Transverse colon (tissue), 4 donors: ENCODE measurements around the gene PARPBP. TPM values are rescaled to one million over a fixed set of nuclear protein-coding genes. Genes with fewer than 3 reads are reported as not detected.
A peak's percentile ranks its signal among the peaks of the same experiment; 100 is the strongest.
"Not testable (repeated sequence)": the region's sequence is repeated elsewhere in the genome, so short reads cannot be mapped to it uniquely, and the experiment has no call there.

Source experiments
- DNase-seq: peaks from one replicate; pipeline ENCODE4 v3.0.0-alpha.2; 2019
- H3K27ac ChIP-seq, 4 donors: fragments of 200-600 bp; sonication (generic); 2 replicates each; pipeline ENCODE4 v1.5.1; 2016 to 2018; ENCODE audit warnings: inconsistent platforms in 4 of 4
- H3K27me3 ChIP-seq: fragments of 200-600 bp; sonication (generic); 2 replicates; pipeline ENCODE4 v1.5.1; 2017; ENCODE audit warnings: inconsistent platforms
- H3K36me3 ChIP-seq, 4 donors: fragments of 200-600 bp; sonication (generic); 2 replicates each; pipeline ENCODE4 v1.5.1; 2017 to 2019; ENCODE audit warnings: inconsistent platforms in 4 of 4
- H3K4me1 ChIP-seq, 4 donors: fragments of 200-600 bp; sonication (generic); 2 replicates each; pipeline ENCODE4 v1.5.1; 2017 to 2020; ENCODE audit warnings: inconsistent platforms in 4 of 4
- H3K4me3 ChIP-seq, 4 donors: fragments of 200-600 bp; sonication (generic); 1 replicate in 1 of 4; 2 replicates in 3 of 4; pipeline versions ENCODE4 v1.5.1 to v1.6.1; 2017 to 2019; ENCODE audit warnings: inconsistent platforms in 4 of 4
- H3K9me3 ChIP-seq, 2 donors: fragments of 200-600 bp; sonication (generic); 2 replicates each; pipeline ENCODE4 v1.5.1; 2017 to 2019; ENCODE audit warnings: inconsistent platforms in 2 of 2
- CTCF ChIP-seq, 5 experiments: fragments of 200-600 bp in 3 of 5; fragments of 450-650 bp in 2 of 5; sonication (generic) in 3 of 5; IDR thresholded peaks; 1 replicate in 2 of 5; 2 replicates in 3 of 5; pipeline ENCODE4 v1.5.1; 2016 to 2017; ENCODE audit warnings: antibody characterized with exemption in 5 of 5, inconsistent platforms in 3 of 5, mild to moderate bottlenecking in 2 of 5, moderate library complexity in 1 of 5
- EP300 ChIP-seq: sonication (generic); formaldehyde crosslinking; IDR thresholded peaks from one replicate; pipeline ENCODE4 v1.6.1; 2017; ENCODE audit warnings: antibody characterized with exemption, low read depth
- POLR2A ChIP-seq: fragments of 450-650 bp; IDR thresholded peaks from one replicate; pipeline ENCODE4 v1.6.1; 2016; ENCODE audit warnings: antibody characterized with exemption, mild to moderate bottlenecking, moderate library complexity
- POLR2AphosphoS5 ChIP-seq, 3 donors: sonication (generic); formaldehyde crosslinking; IDR thresholded peaks; one replicate each; pipeline ENCODE4 v1.6.1; 2016; ENCODE audit warnings: antibody characterized with exemption in 3 of 3
- WGBS, 2 donors: methylation state at CpG; one replicate each; pipeline ENCODE4 v1.1.5; 2018; ENCODE audit warnings: low coverage in 1 of 2; 5-methylcytosine and 5-hydroxymethylcytosine counted together
- in situ Hi-C, 4 donors: fragments of 200-750 bp; cut with MboI; loops; one replicate each; pipeline versions ENCODE4 v1.15.0 to v1.15.1; 2017; ENCODE audit warnings: low sequenced_read_pairs in 3 of 4, low pct_ligation_motif_present in 1 of 4, low pct_unique_long_range_greater_than_20kb in 1 of 4
- intact Hi-C: fragments of 100-400 bp; cut with DNase I; formaldehyde crosslinking; loops from one replicate; pipeline ENCODE4 v1.15.1; 2023; ENCODE audit warnings: low total_unique reads
- total RNA-seq, 4 donors: library from RNA; depleted of rRNA; stranded (reverse); fragments of >200 nt; gene quantifications; one replicate each; pipeline ENCODE4 v1.1.0, GENCODE V29; 2016

The PARPBP gene
- total RNA-seq = 1 to 10 TPM; 1.2 to 4.1 (median 2.4) TPM

GRCh38 chr12:102119674-102120563 is at the start of gene PARPBP, which contains the start of gene NUP37:
TSS of gene PARPBP (plus strand) at chr12:102120183. CDS start at chr12:102123889, 3,706 bp downstream.
TSS of gene NUP37 (minus strand) at chr12:102120114. CDS start at chr12:102118518, 1,596 bp downstream.
- peak; percentile 91 for DNase-seq
- intact Hi-C loops = no loop called here
- peaks cover 0 to 14% (median 3%) of the 10 kb centered on the region in 4 donors for H3K36me3 ChIP-seq
- in situ Hi-C loops = no loop called here
- peak within 1 kb of the TSS; percentile 84 to 93 (median 89) for H3K27ac ChIP-seq
- TF ChIP-seq POLR2A = peak; percentile 71
- TF ChIP-seq POLR2AphosphoS5 (IDR thresholded peaks at IDR 0.05) = peak; percentile 67 to 83 (median 78)
- TF ChIP-seq CTCF (IDR thresholded peaks at IDR 0.05) = no peak
- TF ChIP-seq EP300 = no peak
- peak within 1 kb of the TSS; percentile 47 to 90 (median 76) for H3K4me3 ChIP-seq
- H3K9me3 ChIP-seq = no peaks in the 10 kb centered on the region
- 0% methylated on average over 40 of the region's 62 CpGs; no CpG with 5 or more reads in 1 of the 2 donors for WGBS, 2 donors
- peaks cover 8 to 20% (median 15%) of the 10 kb centered on the region in 4 donors for H3K4me1 ChIP-seq
- no peaks in the 10 kb centered on the region for H3K27me3 ChIP-seq

GRCh38 chr12:102072092-102072491 is 47.9 kb upstream of the PARPBP start:
- H3K4me3 ChIP-seq, H3K4me1 ChIP-seq, H3K9me3 ChIP-seq, H3K27me3 ChIP-seq, in situ Hi-C loops, H3K27ac ChIP-seq, DNase-seq, intact Hi-C loops: not testable (repeated sequence)
- 96 to 97% methylated on average over 6 to 7 of the region's 7 CpGs for WGBS, 2 donors
- peaks cover 0 to 20% (median 9%) of the 10 kb centered on the region in 4 donors for H3K36me3 ChIP-seq

GRCh38 chr12:102080842-102081241 is 39.1 kb upstream of the PARPBP start:
- in situ Hi-C loops = no loop called here
- WGBS, 2 donors = 94 to 100% methylated on average over 2 to 4 of the region's 4 CpGs
- peaks cover 0 to 57% (median 13%) of the 10 kb centered on the region in 4 donors for H3K36me3 ChIP-seq
- intact Hi-C loops = no loop called here
- DNase-seq = no peak
- H3K9me3 ChIP-seq = no peaks in the 10 kb centered on the region
- H3K4me3 ChIP-seq = no peak overlapping the region
- H3K27me3 ChIP-seq = no peaks in the 10 kb centered on the region
- no peak for TF ChIP-seq POLR2A
- no peaks in the 10 kb centered on the region for H3K4me1 ChIP-seq
- H3K27ac ChIP-seq = no peak overlapping the region

GRCh38 chr12:102089228-102089835 is 30.7 kb upstream of the PARPBP start:
- H3K4me3 ChIP-seq, in situ Hi-C loops, H3K27me3 ChIP-seq, H3K4me1 ChIP-seq, H3K27ac ChIP-seq, H3K9me3 ChIP-seq, intact Hi-C loops, DNase-seq: not testable (repeated sequence)
- WGBS, 2 donors = 98 to 100% methylated on average over 2 to 37 of the region's 38 CpGs
- peaks cover 0 to 16% (median 4%) of the 10 kb centered on the region in 4 donors for H3K36me3 ChIP-seq

GRCh38 chr12:102093319-102093718 is 26.7 kb upstream of the PARPBP start:
- intact Hi-C loops (loop anchor here (2.0 kb wide), 1 partner anchor 67 kb away; no protein-coding TSS in a partner anchor), in situ Hi-C loops (no loop called here)
- TF ChIP-seq CTCF (IDR thresholded peaks at IDR 0.05) (no peak), EP300 (no peak)
- no peak for DNase-seq
- Histone ChIP-seq H3K4me1 (no peaks in the 10 kb centered on the region), H3K27me3 (no peaks in the 10 kb centered on the region), H3K36me3 (peaks cover 0 to 12% (median 5%) of the 10 kb centered on the region in 4 donors), H3K9me3 (no peaks in the 10 kb centered on the region), H3K27ac (no peak overlapping the region), H3K4me3 (no peak overlapping the region)
